HepG2 (cell line): ENCODE data around the gene DLX6. TPM values are rescaled to one million over a fixed set of nuclear protein-coding genes. Genes with fewer than 3 reads are reported as not detected.

Source experiments
- GABPA ChIP-seq, 2 experiments: IDR thresholded peaks; 2 replicates each; pipeline ENCODE4 v1.6.1; 2011 to 2016; ENCODE audit warnings: low read depth in 2 of 2, low read length in 1 of 2, missing biosample characterization in 1 of 2, missing genetic modification characterization in 1 of 2
- HHEX ChIP-seq: IDR thresholded peaks from 2 replicates; pipeline ENCODE4 v1.6.1; 2016; ENCODE audit warnings: control low read depth
- HMGA1 ChIP-seq: sonication (generic); formaldehyde crosslinking; conservative IDR thresholded peaks from 2 replicates; pipeline ENCODE4 v1.4.0; 2020; ENCODE audit warnings: missing genetic modification reagents
- HOXA7 ChIP-seq: sonication (generic); formaldehyde crosslinking; IDR thresholded peaks from 2 replicates; pipeline ENCODE4 v1.8.1; 2022; ENCODE audit warnings: mild to moderate bottlenecking, missing genetic modification reagents, moderate library complexity
- PCBP1 ChIP-seq: fragments of 200-400 bp; formaldehyde crosslinking; IDR thresholded peaks from 2 replicates; pipeline ENCODE4 v1.6.1; 2017; ENCODE audit warnings: mild to moderate bottlenecking, low read depth, low read length, borderline replicate concordance
- REL ChIP-seq: sonication (generic); formaldehyde crosslinking; conservative IDR thresholded peaks from 2 replicates; pipeline ENCODE4 v1.8.0; 2022; ENCODE audit warnings: mild to moderate bottlenecking, missing genetic modification reagents, moderate library complexity
- SALL2 ChIP-seq: sonication (generic); formaldehyde crosslinking; IDR thresholded peaks from 2 replicates; pipeline ENCODE4 v1.8.1; 2023; ENCODE audit warnings: mild to moderate bottlenecking, missing genetic modification reagents, inconsistent platforms
- SMARCC2 ChIP-seq: fragments of 450-650 bp; IDR thresholded peaks from 2 replicates; pipeline ENCODE4 v1.6.1; 2017; ENCODE audit warnings: antibody characterized with exemption, mild to moderate bottlenecking
- ZFP36L1 ChIP-seq: sonication (generic); formaldehyde crosslinking; IDR thresholded peaks from 2 replicates; pipeline ENCODE4 v1.8.0; 2022; ENCODE audit warnings: mild to moderate bottlenecking, missing genetic modification reagents, moderate library complexity
- ZNF225 ChIP-seq: sonication (generic); formaldehyde crosslinking; IDR thresholded peaks from 2 replicates; pipeline ENCODE4 v1.4.0; 2020; ENCODE audit warnings: mild to moderate bottlenecking, missing genetic modification reagents
- ZNF234 ChIP-seq: sonication (generic); formaldehyde crosslinking; conservative IDR thresholded peaks from 2 replicates; pipeline ENCODE4 v1.5.1; 2020; ENCODE audit warnings: mild to moderate bottlenecking, missing genetic modification reagents
- ZNF326 ChIP-seq: sonication (generic); formaldehyde crosslinking; IDR thresholded peaks from 2 replicates; pipeline ENCODE4 v1.4.0; 2020; ENCODE audit warnings: missing genetic modification reagents, borderline replicate concordance
- ZNF614 ChIP-seq: IDR thresholded peaks from 2 replicates; pipeline ENCODE4 v1.6.1; 2018; ENCODE audit warnings: missing biosample characterization, missing genetic modification reagents, inconsistent platforms, borderline replicate concordance
- polyA plus RNA-seq, 8 experiments: library from polyadenylated mRNA; depleted of rRNA in 3 of 8; stranded (reverse) in 7 of 8; unstranded in 1 of 8; fragments of >200 nt; fragmentation: Illumina TruSeq in 4 of 8; extraction: Trizol in 4 of 8; gene quantifications; 2 replicates each; pipeline versions ENCODE4 v1.2.1 to v1.2.3, GENCODE V29; 2011 to 2016; ENCODE audit warnings: low read depth in 4 of 8, missing spikeins in 1 of 8, mixed read lengths in 1 of 8; ENCODE audit not compliant: insufficient read depth in 1 of 8
- total RNA-seq, 5 experiments: library from RNA; depleted of rRNA; stranded (reverse); fragments of >200 nt; fragmentation: Illumina TruSeq; extraction: Trizol; gene quantifications; 2 replicates each; pipeline ENCODE4 v1.2.3, GENCODE V29; 2016; ENCODE audit warnings: low read depth in 1 of 5
- TF ChIP-seq, protein P1 (sequence below): sonication (generic); formaldehyde crosslinking; IDR thresholded peaks from 2 replicates; pipeline ENCODE4 v1.4.0; 2020; ENCODE audit warnings: missing genetic modification reagents
- TF ChIP-seq, protein P2 (sequence below): sonication (generic); formaldehyde crosslinking; IDR thresholded peaks from 2 replicates; pipeline ENCODE4 v1.8.1; 2023; ENCODE audit warnings: mild to moderate bottlenecking, missing genetic modification reagents, borderline replicate concordance
- TF ChIP-seq, protein P3 (sequence below): sonication (generic); formaldehyde crosslinking; IDR thresholded peaks from 2 replicates; pipeline ENCODE4 v1.4.0; 2020; ENCODE audit warnings: missing genetic modification reagents
- TF ChIP-seq, protein P4 (sequence below): sonication (generic); formaldehyde crosslinking; IDR thresholded peaks from 2 replicates; pipeline ENCODE4 v1.4.0; 2020; ENCODE audit warnings: missing genetic modification reagents

The DLX6 gene
- total and polyA plus RNA-seq, 2 of the 13 experiments (the other 11 are each of a cell fraction or from before 2014, with no cell fraction given), result 3.5 to 5.5 TPM

DNA sequence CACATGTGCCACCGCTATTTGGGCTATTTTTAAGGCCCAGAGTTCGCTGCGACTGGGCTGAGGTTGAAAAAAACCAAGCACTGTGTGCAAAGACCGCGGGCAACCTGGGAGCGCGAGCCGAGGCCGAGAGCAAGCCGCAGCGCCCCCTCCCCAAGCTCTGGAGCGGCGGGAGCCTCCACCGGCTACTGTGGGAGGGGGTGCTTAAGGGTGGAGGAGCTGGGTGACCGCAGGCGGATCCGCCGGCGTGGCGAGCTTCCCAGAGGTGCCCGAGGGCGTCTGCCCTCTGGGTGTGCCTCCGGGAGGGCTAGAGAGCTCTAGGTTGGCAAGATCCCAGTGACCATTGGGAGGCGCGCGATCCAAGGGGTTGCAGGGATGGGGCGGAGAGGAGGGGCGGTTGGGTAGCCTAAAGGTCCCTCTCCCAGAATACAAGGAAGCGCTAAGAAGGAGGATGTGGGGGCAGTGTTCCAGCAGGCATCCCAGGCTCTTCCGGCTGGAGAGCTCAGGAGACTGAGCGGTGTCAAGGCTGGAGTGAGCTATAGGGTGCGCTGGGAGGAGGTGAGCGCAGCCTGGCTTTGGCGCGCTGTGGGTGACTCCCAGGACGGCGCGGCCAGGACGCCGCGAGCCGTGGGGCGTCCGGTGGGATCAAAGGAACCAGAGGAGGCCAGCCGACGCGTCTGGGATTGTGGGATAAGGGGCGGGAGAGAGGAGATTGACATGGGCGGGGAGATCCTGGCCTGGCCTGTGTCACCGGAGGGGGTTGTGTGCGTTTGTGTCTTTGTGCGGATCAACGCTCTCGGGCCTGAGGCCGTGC is 11.2 kb downstream of the DLX6 start (continued):
- TF ChIP-seq ZNF614 (CRISPR knock-in tag) (no peak), HHEX (CRISPR knock-in tag) (no peak), ZFP36L1 (CRISPR knock-in tag) (no peak), ZNF234 (no peak), SALL2 (peak; percentile 81), HOXA7 (CRISPR knock-in tag) (0 out of 2 replicates have a peak, but pooled peaks have one; percentile 47), SMARCC2 (no peak), ZNF225 (CRISPR knock-in tag) (0 out of 2 replicates have a peak, but pooled peaks have one; percentile 36), HMGA1 (CRISPR knock-in tag) (no peak), REL (CRISPR knock-in tag) (no peak), PCBP1 (0 out of 2 replicates have a peak, but pooled peaks have one; percentile 30), ZNF326 (no peak), GABPA (IDR thresholded peaks at IDR 0.05; ENCODE audit: low read depth, low read length) (0 out of 2 replicates have a peak, but pooled peaks have one; percentile 7), GABPA (CRISPR knock-in tag; IDR thresholded peaks at IDR 0.05; ENCODE audit: low read depth) (no peak)
- TF ChIP-seq, protein P1, sequence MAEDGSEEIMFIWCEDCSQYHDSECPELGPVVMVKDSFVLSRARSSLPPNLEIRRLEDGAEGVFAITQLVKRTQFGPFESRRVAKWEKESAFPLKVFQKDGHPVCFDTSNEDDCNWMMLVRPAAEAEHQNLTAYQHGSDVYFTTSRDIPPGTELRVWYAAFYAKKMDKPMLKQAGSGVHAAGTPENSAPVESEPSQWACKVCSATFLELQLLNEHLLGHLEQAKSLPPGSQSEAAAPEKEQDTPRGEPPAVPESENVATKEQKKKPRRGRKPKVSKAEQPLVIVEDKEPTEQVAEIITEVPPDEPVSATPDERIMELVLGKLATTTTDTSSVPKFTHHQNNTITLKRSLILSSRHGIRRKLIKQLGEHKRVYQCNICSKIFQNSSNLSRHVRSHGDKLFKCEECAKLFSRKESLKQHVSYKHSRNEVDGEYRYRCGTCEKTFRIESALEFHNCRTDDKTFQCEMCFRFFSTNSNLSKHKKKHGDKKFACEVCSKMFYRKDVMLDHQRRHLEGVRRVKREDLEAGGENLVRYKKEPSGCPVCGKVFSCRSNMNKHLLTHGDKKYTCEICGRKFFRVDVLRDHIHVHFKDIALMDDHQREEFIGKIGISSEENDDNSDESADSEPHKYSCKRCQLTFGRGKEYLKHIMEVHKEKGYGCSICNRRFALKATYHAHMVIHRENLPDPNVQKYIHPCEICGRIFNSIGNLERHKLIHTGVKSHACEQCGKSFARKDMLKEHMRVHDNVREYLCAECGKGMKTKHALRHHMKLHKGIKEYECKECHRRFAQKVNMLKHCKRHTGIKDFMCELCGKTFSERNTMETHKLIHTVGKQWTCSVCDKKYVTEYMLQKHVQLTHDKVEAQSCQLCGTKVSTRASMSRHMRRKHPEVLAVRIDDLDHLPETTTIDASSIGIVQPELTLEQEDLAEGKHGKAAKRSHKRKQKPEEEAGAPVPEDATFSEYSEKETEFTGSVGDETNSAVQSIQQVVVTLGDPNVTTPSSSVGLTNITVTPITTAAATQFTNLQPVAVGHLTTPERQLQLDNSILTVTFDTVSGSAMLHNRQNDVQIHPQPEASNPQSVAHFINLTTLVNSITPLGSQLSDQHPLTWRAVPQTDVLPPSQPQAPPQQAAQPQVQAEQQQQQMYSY (CRISPR knock-in tag), result no peak
- TF ChIP-seq, protein P2, sequence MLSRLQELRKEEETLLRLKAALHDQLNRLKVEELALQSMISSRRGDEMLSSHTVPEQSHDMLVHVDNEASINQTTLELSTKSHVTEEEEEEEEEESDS, result 0 out of 2 replicates have a peak, but pooled peaks have one; percentile 33
- TF ChIP-seq, protein P3, sequence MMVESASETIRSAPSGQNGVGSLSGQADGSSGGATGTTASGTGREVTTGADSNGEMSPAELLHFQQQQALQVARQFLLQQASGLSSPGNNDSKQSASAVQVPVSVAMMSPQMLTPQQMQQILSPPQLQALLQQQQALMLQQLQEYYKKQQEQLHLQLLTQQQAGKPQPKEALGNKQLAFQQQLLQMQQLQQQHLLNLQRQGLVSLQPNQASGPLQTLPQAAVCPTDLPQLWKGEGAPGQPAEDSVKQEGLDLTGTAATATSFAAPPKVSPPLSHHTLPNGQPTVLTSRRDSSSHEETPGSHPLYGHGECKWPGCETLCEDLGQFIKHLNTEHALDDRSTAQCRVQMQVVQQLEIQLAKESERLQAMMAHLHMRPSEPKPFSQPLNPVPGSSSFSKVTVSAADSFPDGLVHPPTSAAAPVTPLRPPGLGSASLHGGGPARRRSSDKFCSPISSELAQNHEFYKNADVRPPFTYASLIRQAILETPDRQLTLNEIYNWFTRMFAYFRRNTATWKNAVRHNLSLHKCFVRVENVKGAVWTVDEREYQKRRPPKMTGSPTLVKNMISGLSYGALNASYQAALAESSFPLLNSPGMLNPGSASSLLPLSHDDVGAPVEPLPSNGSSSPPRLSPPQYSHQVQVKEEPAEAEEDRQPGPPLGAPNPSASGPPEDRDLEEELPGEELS (CRISPR knock-in tag), result peak; percentile 54
- TF ChIP-seq, protein P4, sequence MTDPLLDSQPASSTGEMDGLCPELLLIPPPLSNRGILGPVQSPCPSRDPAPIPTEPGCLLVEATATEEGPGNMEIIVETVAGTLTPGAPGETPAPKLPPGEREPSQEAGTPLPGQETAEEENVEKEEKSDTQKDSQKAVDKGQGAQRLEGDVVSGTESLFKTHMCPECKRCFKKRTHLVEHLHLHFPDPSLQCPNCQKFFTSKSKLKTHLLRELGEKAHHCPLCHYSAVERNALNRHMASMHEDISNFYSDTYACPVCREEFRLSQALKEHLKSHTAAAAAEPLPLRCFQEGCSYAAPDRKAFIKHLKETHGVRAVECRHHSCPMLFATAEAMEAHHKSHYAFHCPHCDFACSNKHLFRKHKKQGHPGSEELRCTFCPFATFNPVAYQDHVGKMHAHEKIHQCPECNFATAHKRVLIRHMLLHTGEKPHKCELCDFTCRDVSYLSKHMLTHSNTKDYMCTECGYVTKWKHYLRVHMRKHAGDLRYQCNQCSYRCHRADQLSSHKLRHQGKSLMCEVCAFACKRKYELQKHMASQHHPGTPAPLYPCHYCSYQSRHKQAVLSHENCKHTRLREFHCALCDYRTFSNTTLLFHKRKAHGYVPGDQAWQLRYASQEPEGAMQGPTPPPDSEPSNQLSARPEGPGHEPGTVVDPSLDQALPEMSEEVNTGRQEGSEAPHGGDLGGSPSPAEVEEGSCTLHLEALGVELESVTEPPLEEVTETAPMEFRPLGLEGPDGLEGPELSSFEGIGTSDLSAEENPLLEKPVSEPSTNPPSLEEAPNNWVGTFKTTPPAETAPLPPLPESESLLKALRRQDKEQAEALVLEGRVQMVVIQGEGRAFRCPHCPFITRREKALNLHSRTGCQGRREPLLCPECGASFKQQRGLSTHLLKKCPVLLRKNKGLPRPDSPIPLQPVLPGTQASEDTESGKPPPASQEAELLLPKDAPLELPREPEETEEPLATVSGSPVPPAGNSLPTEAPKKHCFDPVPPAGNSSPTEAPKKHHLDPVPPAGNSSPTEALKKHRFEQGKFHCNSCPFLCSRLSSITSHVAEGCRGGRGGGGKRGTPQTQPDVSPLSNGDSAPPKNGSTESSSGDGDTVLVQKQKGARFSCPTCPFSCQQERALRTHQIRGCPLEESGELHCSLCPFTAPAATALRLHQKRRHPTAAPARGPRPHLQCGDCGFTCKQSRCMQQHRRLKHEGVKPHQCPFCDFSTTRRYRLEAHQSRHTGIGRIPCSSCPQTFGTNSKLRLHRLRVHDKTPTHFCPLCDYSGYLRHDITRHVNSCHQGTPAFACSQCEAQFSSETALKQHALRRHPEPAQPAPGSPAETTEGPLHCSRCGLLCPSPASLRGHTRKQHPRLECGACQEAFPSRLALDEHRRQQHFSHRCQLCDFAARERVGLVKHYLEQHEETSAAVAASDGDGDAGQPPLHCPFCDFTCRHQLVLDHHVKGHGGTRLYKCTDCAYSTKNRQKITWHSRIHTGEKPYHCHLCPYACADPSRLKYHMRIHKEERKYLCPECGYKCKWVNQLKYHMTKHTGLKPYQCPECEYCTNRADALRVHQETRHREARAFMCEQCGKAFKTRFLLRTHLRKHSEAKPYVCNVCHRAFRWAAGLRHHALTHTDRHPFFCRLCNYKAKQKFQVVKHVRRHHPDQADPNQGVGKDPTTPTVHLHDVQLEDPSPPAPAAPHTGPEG, result peak; percentile 78
